ENCODE measurements around the gene KIAA0930. TPM values are rescaled to one million over a fixed set of nuclear protein-coding genes. Genes with fewer than 3 reads are reported as not detected.

The KIAA0930 gene
- total and polyA plus RNA-seq, 2 donors (not counting 1 experiment from before 2014, with no cell fraction given) = 27.0 to 46.8 TPM

- Histone ChIP-seq H3K4me1 (ENCODE audit: control insufficient read depth in 2 of 2, insufficient read depth in 2 of 2, low read length in 2 of 2) (peaks cover 50 to 64% of the 10 kb centered on the region in 2 donors), H3K9me3 (ENCODE audit: control extremely low read depth in 1 of 3, control insufficient read depth in 2 of 3, insufficient read depth in 1 of 3, low read length in 2 of 3) (no peaks in the 10 kb centered on the region), H3K27me3 (replicated peaks in 1 of 4; ENCODE audit: control extremely low read depth in 1 of 4, control insufficient read depth in 3 of 4, insufficient read depth in 4 of 4, low read length in 3 of 4) (no peaks in the 10 kb centered on the region), H3K4me2 (replicated peaks; ENCODE audit: low read depth, low read length, poor library complexity, severe bottlenecking) (peak overlapping the region; percentile 81), H2AFZ (ENCODE audit: insufficient read depth, low read depth, low read length, poor library complexity, severe bottlenecking) (peak overlapping the region; percentile 63), H3K79me2 (ENCODE audit: control insufficient read depth, insufficient read depth, low read length) (peaks cover 79% of the 10 kb centered on the region), H3K27ac (ENCODE audit: low read length in 2 of 2) (peak overlapping the region; percentile 56 to 80), H3K9ac (ENCODE audit: low read length) (peak overlapping the region; percentile 55), H3K4me3 (ENCODE audit: control extremely low read depth in 1 of 5, extremely low read depth in 1 of 5, insufficient read depth in 1 of 5, low read depth in 2 of 5, low read length in 4 of 5) (peak overlapping the region; percentile 11 to 56 (median 29)), H4K20me1 (ENCODE audit: control insufficient read depth, insufficient read depth, low read length, poor library complexity, severe bottlenecking) (peaks cover 32% of the 10 kb centered on the region), H3K36me3 (replicated peaks in 1 of 2; ENCODE audit: control extremely low read depth in 1 of 2, control insufficient read depth in 1 of 2, extremely low read depth in 1 of 2, insufficient read depth in 2 of 2, low read length in 1 of 2) (peaks cover 2 to 15% of the 10 kb centered on the region in 2 experiments)
- Mint-ChIP-seq H3K9me3 (ENCODE audit: insufficient read depth) (no peaks in the 10 kb centered on the region), H3K27me3 (no peaks in the 10 kb centered on the region), H3K27ac (peak overlapping the region; percentile 93), H3K4me1 (peaks cover 84% of the 10 kb centered on the region), H3K4me3 (peak overlapping the region; percentile 85)
- intact Hi-C loops (cut with micrococcal nuclease) = loop anchor here (1.0 kb wide), 2 partner anchors 28 to 72 kb away; partner anchors contain the start of gene NUP50
- ChIA-PET POLR2A (interaction anchor here (0.6 to 2.4 kb wide), 3 partner anchors 28 to 802 kb away, joined by 4 to 11 read pairs (median 5); partner anchors contain the start of gene NUP50), CTCF (interaction anchor here (0.6 to 2.6 kb wide), 6 partner anchors 16 to 70 kb away, joined by 3 to 13 read pairs (median 6); no protein-coding TSS in a partner anchor)
- peak; percentile 80 for DNase-seq
- peak; percentile 91 for ATAC-seq (ENCODE audit: low read depth)
- TF ChIP-seq EZH2 (IDR thresholded peaks at IDR 0.05; ENCODE audit: borderline replicate concordance, insufficient read depth, low read depth, low read length, poor library complexity, severe bottlenecking) (no peak), CTCF (IDR thresholded peaks at IDR 0.05) (no peak)
- WGBS (ENCODE audit: insufficient coverage) = 2% methylated on average over 23 of the region's 23 CpGs
These were observed 5.5 kb downstream of the KIAA0930 start for GRCh38 chr22:45235101-45235777.

DNA sequence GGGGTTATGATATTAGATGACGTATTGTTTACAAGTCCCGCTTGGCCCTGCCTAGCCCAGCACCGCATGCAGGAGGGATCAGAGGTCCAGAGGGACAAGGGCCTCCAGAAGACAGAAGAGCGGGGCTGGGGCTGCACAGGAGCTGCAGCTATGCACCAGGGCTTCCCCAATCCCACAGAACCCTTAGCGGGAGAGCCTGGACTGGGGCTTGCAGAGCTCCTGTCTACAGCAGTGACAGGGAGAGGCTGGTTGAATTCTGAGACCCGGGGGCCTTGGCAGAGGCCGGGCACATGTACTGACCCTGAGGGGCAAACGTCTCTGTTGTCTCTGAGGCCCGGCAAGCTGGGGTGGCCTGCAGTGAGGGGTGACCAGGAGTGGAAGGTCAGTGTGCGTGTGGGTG lies 6.9 kb downstream of the KIAA0930 start:
- no peak overlapping the region for H2AFZ ChIP-seq (ENCODE audit: insufficient read depth, low read depth, low read length, poor library complexity, severe bottlenecking)
- ATAC-seq (ENCODE audit: low read depth) (no peak), DNase-seq (no peak)
- Mint-ChIP-seq H3K4me1 (peaks cover 75% of the 10 kb centered on the region), H3K27ac (peak overlapping the region; percentile 93), H3K9me3 (ENCODE audit: insufficient read depth) (no peaks in the 10 kb centered on the region), H3K4me3 (peak overlapping the region; percentile 85), H3K27me3 (no peaks in the 10 kb centered on the region)
- H3K27ac ChIP-seq (ENCODE audit: low read length in 2 of 2) = no peak overlapping the region
- peak overlapping the region; percentile 81 for H3K4me2 ChIP-seq (replicated peaks; ENCODE audit: low read depth, low read length, poor library complexity, severe bottlenecking)
- H3K36me3 ChIP-seq (replicated peaks in 1 of 2; ENCODE audit: control extremely low read depth in 1 of 2, control insufficient read depth in 1 of 2, extremely low read depth in 1 of 2, insufficient read depth in 2 of 2, low read length in 1 of 2) = peaks cover 2 to 15% of the 10 kb centered on the region in 2 experiments
- no peak for TF ChIP-seq CTCF (IDR thresholded peaks at IDR 0.05)
- TF ChIP-seq EZH2 (IDR thresholded peaks at IDR 0.05; ENCODE audit: borderline replicate concordance, insufficient read depth, low read depth, low read length, poor library complexity, severe bottlenecking) = no peak
- no peak overlapping the region for H3K9ac ChIP-seq (ENCODE audit: low read length)
- 92% methylated on average over 10 of the region's 10 CpGs for WGBS (ENCODE audit: insufficient coverage)
- peaks cover 38 to 50% of the 10 kb centered on the region in 2 donors for H3K4me1 ChIP-seq (ENCODE audit: control insufficient read depth in 2 of 2, insufficient read depth in 2 of 2, low read length in 2 of 2)
- no peaks in the 10 kb centered on the region for H3K27me3 ChIP-seq (replicated peaks in 1 of 4; ENCODE audit: control extremely low read depth in 1 of 4, control insufficient read depth in 3 of 4, insufficient read depth in 4 of 4, low read length in 3 of 4)
- intact Hi-C loops (cut with micrococcal nuclease) = no loop called here
- peaks cover 76% of the 10 kb centered on the region for H3K79me2 ChIP-seq (ENCODE audit: control insufficient read depth, insufficient read depth, low read length)
- peaks cover 18% of the 10 kb centered on the region for H4K20me1 ChIP-seq (ENCODE audit: control insufficient read depth, insufficient read depth, low read length, poor library complexity, severe bottlenecking)
- POLR2A ChIA-PET = no interaction called here
- CTCF ChIA-PET = interaction anchor here (0.5 to 2.6 kb wide), 3 partner anchors 14 to 137 kb away, joined by 4 to 8 read pairs (median 7); no protein-coding TSS in a partner anchor
- no peak overlapping the region for H3K4me3 ChIP-seq (ENCODE audit: control extremely low read depth in 1 of 5, extremely low read depth in 1 of 5, insufficient read depth in 1 of 5, low read depth in 2 of 5, low read length in 4 of 5)
- no peaks in the 10 kb centered on the region for H3K9me3 ChIP-seq (ENCODE audit: control extremely low read depth in 1 of 3, control insufficient read depth in 2 of 3, insufficient read depth in 1 of 3, low read length in 2 of 3)

Measured in B cell (primary cell).